ENCODE results near the gene WASF3. TPM values are rescaled to one million over a fixed set of nuclear protein-coding genes. Genes with fewer than 3 reads are reported as not detected.

Gene WASF3
- total and polyA plus RNA-seq, 2 experiments from 2014 or later = 9.9 to 20.7 TPM

GRCh38 chr13:26680123-26680450 is 122.6 kb downstream of the WASF3 start (continued):
- TF ChIP-seq, protein P1, sequence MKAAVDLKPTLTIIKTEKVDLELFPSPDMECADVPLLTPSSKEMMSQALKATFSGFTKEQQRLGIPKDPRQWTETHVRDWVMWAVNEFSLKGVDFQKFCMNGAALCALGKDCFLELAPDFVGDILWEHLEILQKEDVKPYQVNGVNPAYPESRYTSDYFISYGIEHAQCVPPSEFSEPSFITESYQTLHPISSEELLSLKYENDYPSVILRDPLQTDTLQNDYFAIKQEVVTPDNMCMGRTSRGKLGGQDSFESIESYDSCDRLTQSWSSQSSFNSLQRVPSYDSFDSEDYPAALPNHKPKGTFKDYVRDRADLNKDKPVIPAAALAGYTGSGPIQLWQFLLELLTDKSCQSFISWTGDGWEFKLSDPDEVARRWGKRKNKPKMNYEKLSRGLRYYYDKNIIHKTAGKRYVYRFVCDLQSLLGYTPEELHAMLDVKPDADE (IDR thresholded peaks at IDR 0.05) = no peak
- TF ChIP-seq CREB1 (CRISPR knock-in tag; IDR thresholded peaks at IDR 0.05; ENCODE audit: low read depth) = no peak

DNA sequence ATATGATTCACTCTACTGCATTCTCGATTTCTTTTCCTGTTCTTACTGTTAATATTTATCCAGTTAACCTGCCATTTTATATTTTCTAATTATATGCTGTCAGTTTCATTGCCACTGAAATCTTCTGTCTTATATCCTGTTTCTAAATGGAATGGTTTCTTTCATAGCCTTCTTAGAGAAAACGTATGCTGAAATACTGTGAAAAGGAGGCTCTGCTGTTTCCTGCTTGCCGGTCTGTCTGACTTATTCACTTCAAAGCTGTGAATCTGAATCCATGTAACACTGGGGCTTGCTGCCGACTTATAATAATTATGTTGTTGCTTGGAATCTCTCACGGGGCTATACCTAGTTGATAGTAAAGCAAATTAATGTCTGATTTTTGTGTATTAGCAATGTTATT is 123.1 kb downstream of the WASF3 start:
- Histone ChIP-seq H3K79me2 (replicated peaks; ENCODE audit: insufficient read depth) (no peaks in the 10 kb centered on the region), H3F3A (replicated peaks; ENCODE audit: low read depth) (no peaks in the 10 kb centered on the region), H4K20me1 (replicated peaks; ENCODE audit: insufficient read depth) (no peaks in the 10 kb centered on the region), H3K9me2 (ENCODE audit: insufficient read depth) (no peaks in the 10 kb centered on the region), H3K36me3 (ENCODE audit: insufficient read depth) (no peaks in the 10 kb centered on the region), H2AFZ (no peak overlapping the region), H3K4me3 (no peak overlapping the region), H3K27ac (ENCODE audit: low read depth) (peak overlapping the region; percentile 51; the same call in 1 of the 2 replicates), H3K27me3 (ENCODE audit: insufficient read depth) (no peaks in the 10 kb centered on the region), H3K4me2 (peak overlapping the region; percentile 19; the same call in 1 of the 2 replicates), H3K4me1 (ENCODE audit: insufficient read depth) (peaks cover 17% of the 10 kb centered on the region)
- DNase-seq (ENCODE audit: low spot score) (no peak), ATAC-seq (no peak)
- Mint-ChIP-seq H3K4me1 (peaks cover 25% of the 10 kb centered on the region), H3K27me3 (ENCODE audit: insufficient read depth, low read depth, poor library complexity) (peaks cover 3% of the 10 kb centered on the region), H3K36me3 (ENCODE audit: low read depth) (peaks cover 23% of the 10 kb centered on the region), H3K9me3 (no peaks in the 10 kb centered on the region), H3K4me3 (no peak overlapping the region; the same call in 2 of the 3 replicates), H3K27ac (peak overlapping the region; percentile 85)
- no peak for TF ChIP-seq CREB1 (CRISPR knock-in tag; IDR thresholded peaks at IDR 0.05; ENCODE audit: low read depth)
- no peak for TF ChIP-seq POLR2AphosphoS5 (IDR thresholded peaks at IDR 0.05; ENCODE audit: low read depth)

DNA sequence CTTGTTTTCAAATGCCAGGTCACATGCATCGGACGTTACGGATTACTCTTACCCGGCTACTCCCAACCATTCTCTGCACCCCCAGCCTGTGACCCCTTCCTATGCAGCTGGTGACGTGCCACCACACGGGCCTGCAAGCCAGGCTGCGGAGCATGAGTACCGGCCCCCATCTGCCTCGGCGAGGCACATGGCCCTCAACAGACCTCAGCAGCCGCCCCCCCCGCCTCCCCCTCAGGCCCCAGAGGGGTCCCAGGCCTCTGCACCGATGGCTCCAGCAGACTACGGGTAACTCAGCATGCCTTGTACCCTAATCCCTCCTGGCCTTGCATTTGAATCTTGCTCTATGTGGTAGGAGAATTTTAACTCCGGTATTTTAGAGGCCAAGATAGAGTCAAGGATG is 123.6 kb downstream of the WASF3 start:
- Histone ChIP-seq H3K4me3 (no peak overlapping the region), H3K79me2 (replicated peaks; ENCODE audit: insufficient read depth) (no peaks in the 10 kb centered on the region), H3F3A (replicated peaks; ENCODE audit: low read depth) (no peaks in the 10 kb centered on the region), H3K4me1 (ENCODE audit: insufficient read depth) (peaks cover 17% of the 10 kb centered on the region), H3K9me2 (ENCODE audit: insufficient read depth) (no peaks in the 10 kb centered on the region), H3K4me2 (no peak overlapping the region), H3K36me3 (ENCODE audit: insufficient read depth) (no peaks in the 10 kb centered on the region), H2AFZ (no peak overlapping the region), H3K27ac (ENCODE audit: low read depth) (no peak overlapping the region), H3K27me3 (ENCODE audit: insufficient read depth) (no peaks in the 10 kb centered on the region), H4K20me1 (replicated peaks; ENCODE audit: insufficient read depth) (no peaks in the 10 kb centered on the region)
- no peak overlapping the region for H3K4me3 Mint-ChIP-seq
- peaks cover 25% of the 10 kb centered on the region for H3K4me1 Mint-ChIP-seq
- ATAC-seq (no peak), DNase-seq (ENCODE audit: low spot score) (no peak)
- H3K27ac Mint-ChIP-seq = no peak overlapping the region
- H3K9me3 Mint-ChIP-seq = no peaks in the 10 kb centered on the region
- peaks cover 26% of the 10 kb centered on the region for H3K36me3 Mint-ChIP-seq (ENCODE audit: low read depth)
- peaks cover 3% of the 10 kb centered on the region for H3K27me3 Mint-ChIP-seq (ENCODE audit: insufficient read depth, low read depth, poor library complexity)
- TF ChIP-seq EZH2phosphoT487 (IDR thresholded peaks at IDR 0.05; ENCODE audit: unreplicated experiment) = no peak
- TF ChIP-seq ZNF331 (CRISPR knock-in tag; IDR thresholded peaks at IDR 0.05; ENCODE audit: low read depth) = no peak
- TF ChIP-seq JUNB (IDR thresholded peaks at IDR 0.05; ENCODE audit: unreplicated experiment) = no peak
- TF ChIP-seq REST (IDR thresholded peaks at IDR 0.05; ENCODE audit: unreplicated experiment) = no peak
- TF ChIP-seq POLR2AphosphoS5 (IDR thresholded peaks at IDR 0.05; ENCODE audit: low read depth) = no peak
- TF ChIP-seq, protein P2, sequence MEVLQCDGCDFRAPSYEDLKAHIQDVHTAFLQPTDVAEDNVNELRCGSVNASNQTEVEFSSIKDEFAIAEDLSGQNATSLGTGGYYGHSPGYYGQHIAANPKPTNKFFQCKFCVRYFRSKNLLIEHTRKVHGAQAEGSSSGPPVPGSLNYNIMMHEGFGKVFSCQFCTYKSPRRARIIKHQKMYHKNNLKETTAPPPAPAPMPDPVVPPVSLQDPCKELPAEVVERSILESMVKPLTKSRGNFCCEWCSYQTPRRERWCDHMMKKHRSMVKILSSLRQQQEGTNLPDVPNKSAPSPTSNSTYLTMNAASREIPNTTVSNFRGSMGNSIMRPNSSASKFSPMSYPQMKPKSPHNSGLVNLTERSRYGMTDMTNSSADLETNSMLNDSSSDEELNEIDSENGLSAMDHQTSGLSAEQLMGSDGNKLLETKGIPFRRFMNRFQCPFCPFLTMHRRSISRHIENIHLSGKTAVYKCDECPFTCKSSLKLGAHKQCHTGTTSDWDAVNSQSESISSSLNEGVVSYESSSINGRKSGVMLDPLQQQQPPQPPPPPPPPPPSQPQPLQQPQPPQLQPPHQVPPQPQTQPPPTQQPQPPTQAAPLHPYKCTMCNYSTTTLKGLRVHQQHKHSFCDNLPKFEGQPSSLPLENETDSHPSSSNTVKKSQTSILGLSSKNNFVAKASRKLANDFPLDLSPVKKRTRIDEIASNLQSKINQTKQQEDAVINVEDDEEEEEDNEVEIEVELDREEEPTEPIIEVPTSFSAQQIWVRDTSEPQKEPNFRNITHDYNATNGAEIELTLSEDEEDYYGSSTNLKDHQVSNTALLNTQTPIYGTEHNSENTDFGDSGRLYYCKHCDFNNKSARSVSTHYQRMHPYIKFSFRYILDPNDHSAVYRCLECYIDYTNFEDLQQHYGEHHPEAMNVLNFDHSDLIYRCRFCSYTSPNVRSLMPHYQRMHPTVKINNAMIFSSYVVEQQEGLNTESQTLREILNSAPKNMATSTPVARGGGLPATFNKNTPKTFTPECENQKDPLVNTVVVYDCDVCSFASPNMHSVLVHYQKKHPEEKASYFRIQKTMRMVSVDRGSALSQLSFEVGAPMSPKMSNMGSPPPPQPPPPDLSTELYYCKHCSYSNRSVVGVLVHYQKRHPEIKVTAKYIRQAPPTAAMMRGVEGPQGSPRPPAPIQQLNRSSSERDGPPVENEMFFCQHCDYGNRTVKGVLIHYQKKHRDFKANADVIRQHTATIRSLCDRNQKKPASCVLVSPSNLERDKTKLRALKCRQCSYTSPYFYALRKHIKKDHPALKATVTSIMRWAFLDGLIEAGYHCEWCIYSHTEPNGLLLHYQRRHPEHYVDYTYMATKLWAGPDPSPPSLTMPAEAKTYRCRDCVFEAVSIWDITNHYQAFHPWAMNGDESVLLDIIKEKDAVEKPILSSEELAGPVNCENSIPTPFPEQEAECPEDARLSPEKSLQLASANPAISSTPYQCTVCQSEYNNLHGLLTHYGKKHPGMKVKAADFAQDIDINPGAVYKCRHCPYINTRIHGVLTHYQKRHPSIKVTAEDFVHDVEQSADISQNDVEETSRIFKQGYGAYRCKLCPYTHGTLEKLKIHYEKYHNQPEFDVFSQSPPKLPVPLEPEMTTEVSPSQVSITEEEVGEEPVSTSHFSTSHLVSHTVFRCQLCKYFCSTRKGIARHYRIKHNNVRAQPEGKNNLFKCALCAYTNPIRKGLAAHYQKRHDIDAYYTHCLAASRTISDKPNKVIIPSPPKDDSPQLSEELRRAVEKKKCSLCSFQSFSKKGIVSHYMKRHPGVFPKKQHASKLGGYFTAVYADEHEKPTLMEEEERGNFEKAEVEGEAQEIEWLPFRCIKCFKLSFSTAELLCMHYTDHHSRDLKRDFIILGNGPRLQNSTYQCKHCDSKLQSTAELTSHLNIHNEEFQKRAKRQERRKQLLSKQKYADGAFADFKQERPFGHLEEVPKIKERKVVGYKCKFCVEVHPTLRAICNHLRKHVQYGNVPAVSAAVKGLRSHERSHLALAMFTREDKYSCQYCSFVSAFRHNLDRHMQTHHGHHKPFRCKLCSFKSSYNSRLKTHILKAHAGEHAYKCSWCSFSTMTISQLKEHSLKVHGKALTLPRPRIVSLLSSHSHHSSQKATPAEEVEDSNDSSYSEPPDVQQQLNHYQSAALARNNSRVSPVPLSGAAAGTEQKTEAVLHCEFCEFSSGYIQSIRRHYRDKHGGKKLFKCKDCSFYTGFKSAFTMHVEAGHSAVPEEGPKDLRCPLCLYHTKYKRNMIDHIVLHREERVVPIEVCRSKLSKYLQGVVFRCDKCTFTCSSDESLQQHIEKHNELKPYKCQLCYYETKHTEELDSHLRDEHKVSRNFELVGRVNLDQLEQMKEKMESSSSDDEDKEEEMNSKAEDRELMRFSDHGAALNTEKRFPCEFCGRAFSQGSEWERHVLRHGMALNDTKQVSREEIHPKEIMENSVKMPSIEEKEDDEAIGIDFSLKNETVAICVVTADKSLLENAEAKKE (CRISPR knock-in tag; IDR thresholded peaks at IDR 0.05) = no peak
- no peak for TF ChIP-seq STAT1 (IDR thresholded peaks at IDR 0.05; ENCODE audit: unreplicated experiment)
- no peak for TF ChIP-seq ZNF114 (CRISPR knock-in tag; IDR thresholded peaks at IDR 0.05)
- TF ChIP-seq NANOG (IDR thresholded peaks at IDR 0.05; ENCODE audit: borderline replicate concordance) = no peak

Data from GM23338 (cell line).